HepG2 (cell line): ENCODE results near the gene PIKFYVE. TPM values are rescaled to one million over a fixed set of nuclear protein-coding genes. Genes with fewer than 3 reads are reported as not detected.

Experiments
- NR2F1 ChIP-seq, 2 experiments: fragments of 450-650 bp in 1 of 2; formaldehyde crosslinking in 1 of 2; IDR thresholded peaks; 2 replicates each; pipeline versions ENCODE4 v1.5.0 to v1.6.1; 2016 to 2020; ENCODE audit warnings: mild to moderate bottlenecking in 1 of 2, missing compliant biosample characterization in 1 of 2, missing genetic modification reagents in 1 of 2, moderate library complexity in 1 of 2
- PITX1 ChIP-seq: sonication (generic); formaldehyde crosslinking; IDR thresholded peaks from 2 replicates; pipeline ENCODE4 v1.5.1; 2020; ENCODE audit warnings: mild to moderate bottlenecking, missing genetic modification reagents
- REST ChIP-seq, 2 experiments: IDR thresholded peaks; 2 replicates each; pipeline ENCODE4 v1.6.1; 2011 to 2012; ENCODE audit warnings: low read length in 2 of 2, borderline replicate concordance in 1 of 2, low read depth in 1 of 2, mild to moderate bottlenecking in 1 of 2, moderate library complexity in 1 of 2
- SIN3B ChIP-seq: fragments of 150-350 bp; IDR thresholded peaks from 2 replicates; pipeline ENCODE4 v1.6.1; 2014; ENCODE audit warnings: low read length
- SRF ChIP-seq: IDR thresholded peaks from 2 replicates; pipeline ENCODE4 v1.6.1; 2011; ENCODE audit warnings: mild to moderate bottlenecking, low read depth, low read length, moderate library complexity
- TARDBP ChIP-seq: sonication (generic); formaldehyde crosslinking; IDR thresholded peaks from 2 replicates; pipeline ENCODE4 v1.8.0; 2022; ENCODE audit warnings: mild to moderate bottlenecking, missing genetic modification reagents
- THYN1 ChIP-seq: sonication (generic); formaldehyde crosslinking; IDR thresholded peaks from 2 replicates; pipeline ENCODE4 v1.8.1; 2023; ENCODE audit warnings: low read depth, mild to moderate bottlenecking, moderate library complexity, missing genetic modification reagents, borderline replicate concordance
- ZNF691 ChIP-seq: sonication (generic); formaldehyde crosslinking; IDR thresholded peaks from 2 replicates; pipeline ENCODE4 v1.4.0; 2020; ENCODE audit warnings: missing genetic modification reagents, low read depth, mild to moderate bottlenecking, borderline replicate concordance
- ZNF841 ChIP-seq: sonication (generic); formaldehyde crosslinking; IDR thresholded peaks from 2 replicates; pipeline ENCODE4 v1.8.1; 2023; ENCODE audit warnings: missing genetic modification reagents, borderline replicate concordance
- ZNF891 ChIP-seq: sonication (generic); formaldehyde crosslinking; IDR thresholded peaks from 2 replicates; pipeline ENCODE4 v1.5.0; 2020; ENCODE audit warnings: mild to moderate bottlenecking, missing genetic modification reagents
- polyA plus RNA-seq, 8 experiments: library from polyadenylated mRNA; depleted of rRNA in 3 of 8; stranded (reverse) in 7 of 8; unstranded in 1 of 8; fragments of >200 nt; fragmentation: Illumina TruSeq in 4 of 8; extraction: Trizol in 4 of 8; gene quantifications; 2 replicates each; pipeline versions ENCODE4 v1.2.1 to v1.2.3, GENCODE V29; 2011 to 2016; ENCODE audit warnings: low read depth in 4 of 8, missing spikeins in 1 of 8, mixed read lengths in 1 of 8; ENCODE audit not compliant: insufficient read depth in 1 of 8
- total RNA-seq, 5 experiments: library from RNA; depleted of rRNA; stranded (reverse); fragments of >200 nt; fragmentation: Illumina TruSeq; extraction: Trizol; gene quantifications; 2 replicates each; pipeline ENCODE4 v1.2.3, GENCODE V29; 2016; ENCODE audit warnings: low read depth in 1 of 5
- TF ChIP-seq, protein P1 (sequence below): fragments of 450-650 bp; IDR thresholded peaks from 2 replicates; pipeline ENCODE4 v1.6.1; 2017; ENCODE audit warnings: mild to moderate bottlenecking
- TF ChIP-seq, protein P2 (sequence below): sonication (generic); formaldehyde crosslinking; IDR thresholded peaks from 2 replicates; pipeline ENCODE4 v1.8.0; 2022; ENCODE audit warnings: missing genetic modification reagents, mild to moderate bottlenecking, borderline replicate concordance
- TF ChIP-seq, protein P3 (sequence below): IDR thresholded peaks from 2 replicates; pipeline ENCODE4 v1.6.1; 2012; ENCODE audit warnings: low read depth, low read length, improper control_type of control experiment
- TF ChIP-seq, protein P4 (sequence below): sonication (generic); formaldehyde crosslinking; IDR thresholded peaks from 2 replicates; pipeline ENCODE4 v1.8.1; 2023; ENCODE audit warnings: missing genetic modification reagents, inconsistent platforms, borderline replicate concordance

PIKFYVE gene
- total and polyA plus RNA-seq, 2 of the 13 experiments (the other 11 are each of a cell fraction or from before 2014, with no cell fraction given) = 20.2 to 21.7 TPM

DNA sequence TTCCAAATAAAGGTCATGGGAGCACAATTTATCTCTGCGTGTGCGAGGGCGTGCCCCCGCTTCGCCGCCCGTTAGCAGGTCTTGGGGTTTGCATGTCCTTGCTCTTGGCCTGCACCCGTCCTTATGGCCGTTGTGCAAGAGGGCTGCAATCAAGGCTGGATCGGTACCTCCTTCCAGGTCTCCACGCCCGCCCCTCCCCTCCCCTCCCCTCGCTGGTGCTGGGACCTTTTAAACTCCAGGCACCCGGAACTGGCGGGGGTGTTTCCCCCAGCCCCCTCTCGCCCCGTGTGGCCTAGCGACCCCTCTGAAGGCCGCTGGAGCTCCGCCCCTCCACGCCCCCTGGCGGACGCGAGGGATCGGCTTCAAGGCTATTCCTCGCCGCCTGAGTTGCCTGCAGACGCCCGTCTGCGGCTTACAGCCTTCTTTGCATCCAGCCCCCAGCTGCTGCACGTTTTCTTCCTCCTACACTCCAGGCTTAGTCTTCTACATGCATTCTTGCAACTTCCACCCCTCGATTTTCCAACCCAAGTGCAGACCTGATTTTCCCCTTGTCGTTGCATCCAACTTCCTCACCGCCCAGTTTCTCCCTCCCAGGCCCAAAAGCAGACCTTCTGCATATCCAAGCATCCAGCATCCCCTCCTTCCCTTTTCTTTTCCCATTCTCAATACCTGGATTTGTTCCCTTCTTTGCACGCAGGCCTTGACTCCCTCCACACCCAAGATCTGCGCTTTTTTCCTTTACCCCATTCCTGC, 11.8 kb upstream of the PIKFYVE start (continued):
- TF ChIP-seq, protein P1, sequence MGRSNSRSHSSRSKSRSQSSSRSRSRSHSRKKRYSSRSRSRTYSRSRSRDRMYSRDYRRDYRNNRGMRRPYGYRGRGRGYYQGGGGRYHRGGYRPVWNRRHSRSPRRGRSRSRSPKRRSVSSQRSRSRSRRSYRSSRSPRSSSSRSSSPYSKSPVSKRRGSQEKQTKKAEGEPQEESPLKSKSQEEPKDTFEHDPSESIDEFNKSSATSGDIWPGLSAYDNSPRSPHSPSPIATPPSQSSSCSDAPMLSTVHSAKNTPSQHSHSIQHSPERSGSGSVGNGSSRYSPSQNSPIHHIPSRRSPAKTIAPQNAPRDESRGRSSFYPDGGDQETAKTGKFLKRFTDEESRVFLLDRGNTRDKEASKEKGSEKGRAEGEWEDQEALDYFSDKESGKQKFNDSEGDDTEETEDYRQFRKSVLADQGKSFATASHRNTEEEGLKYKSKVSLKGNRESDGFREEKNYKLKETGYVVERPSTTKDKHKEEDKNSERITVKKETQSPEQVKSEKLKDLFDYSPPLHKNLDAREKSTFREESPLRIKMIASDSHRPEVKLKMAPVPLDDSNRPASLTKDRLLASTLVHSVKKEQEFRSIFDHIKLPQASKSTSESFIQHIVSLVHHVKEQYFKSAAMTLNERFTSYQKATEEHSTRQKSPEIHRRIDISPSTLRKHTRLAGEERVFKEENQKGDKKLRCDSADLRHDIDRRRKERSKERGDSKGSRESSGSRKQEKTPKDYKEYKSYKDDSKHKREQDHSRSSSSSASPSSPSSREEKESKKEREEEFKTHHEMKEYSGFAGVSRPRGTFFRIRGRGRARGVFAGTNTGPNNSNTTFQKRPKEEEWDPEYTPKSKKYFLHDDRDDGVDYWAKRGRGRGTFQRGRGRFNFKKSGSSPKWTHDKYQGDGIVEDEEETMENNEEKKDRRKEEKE = no peak
- peak; percentile 87; the same call in 1 of the 2 replicates for TF ChIP-seq ZNF891
- TF ChIP-seq, protein P2, sequence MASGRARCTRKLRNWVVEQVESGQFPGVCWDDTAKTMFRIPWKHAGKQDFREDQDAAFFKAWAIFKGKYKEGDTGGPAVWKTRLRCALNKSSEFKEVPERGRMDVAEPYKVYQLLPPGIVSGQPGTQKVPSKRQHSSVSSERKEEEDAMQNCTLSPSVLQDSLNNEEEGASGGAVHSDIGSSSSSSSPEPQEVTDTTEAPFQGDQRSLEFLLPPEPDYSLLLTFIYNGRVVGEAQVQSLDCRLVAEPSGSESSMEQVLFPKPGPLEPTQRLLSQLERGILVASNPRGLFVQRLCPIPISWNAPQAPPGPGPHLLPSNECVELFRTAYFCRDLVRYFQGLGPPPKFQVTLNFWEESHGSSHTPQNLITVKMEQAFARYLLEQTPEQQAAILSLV = peak; percentile 40; the same call in 1 of the 2 replicates
- TF ChIP-seq TARDBP = 0 out of 2 replicates have a peak, but pooled peaks have one; percentile 60
- peak; percentile 29; the same call in 1 of the 2 replicates for TF ChIP-seq SRF
- no peak for TF ChIP-seq THYN1 (CRISPR knock-in tag)
- TF ChIP-seq REST (IDR thresholded peaks at IDR 0.05; ENCODE audit: borderline replicate concordance in 1 of 2, low read depth in 1 of 2, low read length in 2 of 2) = no peak
- TF ChIP-seq ZNF841 (CRISPR knock-in tag) = no peak
- TF ChIP-seq, protein P3, sequence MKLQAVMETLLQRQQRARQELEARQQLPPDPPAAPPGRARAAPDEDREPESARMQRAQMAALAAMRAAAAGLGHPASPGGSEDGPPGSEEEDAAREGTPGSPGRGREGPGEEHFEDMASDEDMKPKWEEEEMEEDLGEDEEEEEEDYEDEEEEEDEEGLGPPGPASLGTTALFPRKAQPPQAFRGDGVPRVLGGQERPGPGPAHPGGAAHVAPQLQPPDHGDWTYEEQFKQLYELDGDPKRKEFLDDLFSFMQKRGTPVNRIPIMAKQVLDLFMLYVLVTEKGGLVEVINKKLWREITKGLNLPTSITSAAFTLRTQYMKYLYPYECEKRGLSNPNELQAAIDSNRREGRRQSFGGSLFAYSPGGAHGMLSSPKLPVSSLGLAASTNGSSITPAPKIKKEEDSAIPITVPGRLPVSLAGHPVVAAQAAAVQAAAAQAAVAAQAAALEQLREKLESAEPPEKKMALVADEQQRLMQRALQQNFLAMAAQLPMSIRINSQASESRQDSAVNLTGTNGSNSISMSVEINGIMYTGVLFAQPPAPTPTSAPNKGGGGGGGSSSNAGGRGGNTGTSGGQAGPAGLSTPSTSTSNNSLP = peak; percentile 40; the same call in 1 of the 2 replicates
- TF ChIP-seq NR2F1 (CRISPR knock-in tag; IDR thresholded peaks at IDR 0.05) = peak; percentile 70 to 75; a peak in 3 of 4 replicates
- TF ChIP-seq ZNF691 (CRISPR knock-in tag) = peak; percentile 64; the same call in 1 of the 2 replicates
- TF ChIP-seq SIN3B = no peak
- TF ChIP-seq, protein P4, sequence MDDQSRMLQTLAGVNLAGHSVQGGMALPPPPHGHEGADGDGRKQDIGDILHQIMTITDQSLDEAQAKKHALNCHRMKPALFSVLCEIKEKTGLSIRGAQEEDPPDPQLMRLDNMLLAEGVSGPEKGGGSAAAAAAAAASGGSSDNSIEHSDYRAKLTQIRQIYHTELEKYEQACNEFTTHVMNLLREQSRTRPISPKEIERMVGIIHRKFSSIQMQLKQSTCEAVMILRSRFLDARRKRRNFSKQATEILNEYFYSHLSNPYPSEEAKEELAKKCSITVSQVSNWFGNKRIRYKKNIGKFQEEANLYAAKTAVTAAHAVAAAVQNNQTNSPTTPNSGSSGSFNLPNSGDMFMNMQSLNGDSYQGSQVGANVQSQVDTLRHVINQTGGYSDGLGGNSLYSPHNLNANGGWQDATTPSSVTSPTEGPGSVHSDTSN (CRISPR knock-in tag) = no peak
- peak; percentile 82; the same call in 1 of the 2 replicates for TF ChIP-seq PITX1 (CRISPR knock-in tag)
